ENCODE measurements around the gene DHRS12.

Gene DHRS12

GRCh38 chr13:51747438-51748434, 56.2 kb downstream of the DHRS12 start:
- no peak for DNase-seq

- DNase-seq = no peak
These were observed 57.2 kb downstream of the DHRS12 start for GRCh38 chr13:51746802-51747201.

DNA sequence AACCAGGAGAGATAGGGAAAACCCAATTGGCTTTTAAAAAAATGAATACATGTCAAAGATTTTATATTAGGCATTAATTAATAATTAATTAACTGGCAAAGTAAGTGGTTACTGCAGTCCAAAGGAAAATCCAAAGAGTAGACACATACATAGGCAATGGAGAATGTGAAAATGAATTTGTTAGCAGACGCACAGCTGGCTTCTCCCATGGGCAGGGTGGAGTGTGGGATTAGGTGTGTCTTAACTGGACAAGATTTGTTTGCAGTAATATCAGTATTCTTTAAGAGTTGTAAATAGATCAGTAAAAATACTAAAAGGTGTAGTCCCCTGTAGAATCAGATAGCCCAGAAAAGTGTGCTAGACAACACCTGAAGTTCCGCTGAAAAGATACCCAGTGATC, 58.7 kb downstream of the DHRS12 start:
- no peak for DNase-seq

GRCh38 chr13:51742611-51743010, 61.4 kb downstream of the DHRS12 start:
- no peak for DNase-seq

GRCh38 chr13:51742031-51742430, 61.9 kb downstream of the DHRS12 start:
- no peak for DNase-seq

DNA sequence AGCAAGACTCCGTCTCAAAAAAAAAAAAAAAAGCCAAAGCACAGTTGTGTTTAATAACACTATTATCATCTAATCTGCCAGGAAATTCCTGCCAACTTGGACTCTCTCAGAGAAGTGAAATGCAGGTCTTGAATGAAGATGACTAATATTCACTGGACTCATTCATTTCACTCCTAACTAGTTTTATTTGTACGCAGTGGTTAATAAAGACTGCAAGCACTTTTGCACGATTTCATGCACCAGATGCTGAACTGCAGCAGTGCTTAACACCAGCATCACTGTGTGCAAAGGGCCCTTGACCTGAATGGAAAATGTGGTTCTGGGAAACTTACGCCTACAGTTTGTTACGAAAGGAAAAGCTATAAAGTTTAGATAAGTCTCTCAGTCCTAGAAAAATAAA, 63.3 kb downstream of the DHRS12 start:
- no peak for DNase-seq

GRCh38 chr13:51739027-51739764, 64.8 kb downstream of the DHRS12 start:
- no peak for DNase-seq

DNA sequence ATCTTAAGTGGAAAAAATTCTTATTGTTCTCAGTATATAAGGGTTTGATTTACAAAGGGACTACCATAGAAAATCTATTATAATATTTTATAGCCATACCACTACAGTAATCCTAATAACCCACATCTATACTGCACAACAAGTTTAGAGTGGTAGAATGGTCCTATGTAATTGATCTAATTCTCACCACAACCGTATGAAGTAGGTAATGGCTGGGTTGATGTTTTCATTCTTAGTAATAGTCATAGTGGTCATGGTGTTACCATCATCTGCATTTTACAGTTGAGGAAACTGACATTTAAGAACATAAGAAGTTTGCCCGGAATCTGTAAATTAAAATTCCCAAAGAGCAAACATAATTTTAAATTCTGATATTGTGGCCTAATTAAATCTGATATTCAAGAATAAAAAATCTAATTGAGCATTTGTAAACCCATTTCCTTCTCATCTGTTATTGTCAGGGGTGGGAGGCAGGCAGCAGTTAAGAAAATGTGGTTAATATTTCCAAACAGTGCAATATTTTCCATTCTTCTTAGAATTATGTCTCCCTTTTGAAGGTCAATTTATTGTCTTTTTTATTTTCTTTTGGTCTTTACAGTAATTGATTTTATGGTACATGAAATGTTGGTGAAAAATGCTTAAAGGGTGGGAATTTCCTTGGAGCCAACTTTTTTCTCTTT, 65.6 kb downstream of the DHRS12 start:
- no peak for DNase-seq

GRCh38 chr13:51737609-51738008, 66.4 kb downstream of the DHRS12 start:
- no peak for DNase-seq

- DNase-seq = no peak
These were observed 69.2 kb downstream of the DHRS12 start for GRCh38 chr13:51734786-51735185.

GRCh38 chr13:51733374-51734298, 70.3 kb downstream of the DHRS12 start:
- DNase-seq = no peak

DNA sequence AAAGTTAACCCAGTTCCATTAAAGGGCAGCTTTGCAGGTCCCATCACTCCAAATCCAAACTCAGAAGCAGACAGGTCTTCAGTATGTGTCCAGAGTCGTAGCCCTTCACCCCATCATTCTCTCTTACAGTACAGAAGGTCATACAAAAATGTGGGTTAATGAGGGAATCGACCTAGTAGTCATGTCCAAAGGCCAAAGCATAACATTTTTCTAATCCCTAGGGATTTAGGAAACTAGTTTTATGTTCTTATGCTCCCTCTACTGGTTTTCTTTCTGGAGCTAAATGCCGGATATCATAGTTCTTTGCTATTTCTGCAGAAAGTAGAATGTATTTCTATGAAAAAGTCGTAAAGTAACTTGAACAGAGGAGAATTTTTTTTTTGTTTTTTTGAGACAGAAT, 72.2 kb downstream of the DHRS12 start:
- DNase-seq = no peak

DNA sequence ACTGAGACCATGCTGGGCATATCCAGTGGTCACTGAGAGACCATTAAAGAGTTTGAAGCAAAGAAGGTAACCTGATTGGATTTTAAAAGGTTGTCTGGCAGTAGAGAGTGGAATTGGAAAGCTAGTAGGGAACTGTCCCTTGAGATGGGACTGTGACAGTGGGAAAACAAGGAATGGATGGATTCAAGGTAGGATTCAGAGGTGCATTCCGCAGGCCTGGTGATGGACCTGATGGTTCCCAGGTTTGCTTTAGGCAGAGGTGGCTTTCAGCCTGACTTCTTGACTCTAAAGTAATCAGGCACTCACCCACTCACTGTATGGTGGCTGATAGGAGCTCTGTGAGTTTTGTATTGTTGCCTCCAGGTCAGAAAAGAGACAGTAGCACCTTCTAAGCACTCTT, 73.0 kb downstream of the DHRS12 start:
- DNase-seq = no peak

DNA sequence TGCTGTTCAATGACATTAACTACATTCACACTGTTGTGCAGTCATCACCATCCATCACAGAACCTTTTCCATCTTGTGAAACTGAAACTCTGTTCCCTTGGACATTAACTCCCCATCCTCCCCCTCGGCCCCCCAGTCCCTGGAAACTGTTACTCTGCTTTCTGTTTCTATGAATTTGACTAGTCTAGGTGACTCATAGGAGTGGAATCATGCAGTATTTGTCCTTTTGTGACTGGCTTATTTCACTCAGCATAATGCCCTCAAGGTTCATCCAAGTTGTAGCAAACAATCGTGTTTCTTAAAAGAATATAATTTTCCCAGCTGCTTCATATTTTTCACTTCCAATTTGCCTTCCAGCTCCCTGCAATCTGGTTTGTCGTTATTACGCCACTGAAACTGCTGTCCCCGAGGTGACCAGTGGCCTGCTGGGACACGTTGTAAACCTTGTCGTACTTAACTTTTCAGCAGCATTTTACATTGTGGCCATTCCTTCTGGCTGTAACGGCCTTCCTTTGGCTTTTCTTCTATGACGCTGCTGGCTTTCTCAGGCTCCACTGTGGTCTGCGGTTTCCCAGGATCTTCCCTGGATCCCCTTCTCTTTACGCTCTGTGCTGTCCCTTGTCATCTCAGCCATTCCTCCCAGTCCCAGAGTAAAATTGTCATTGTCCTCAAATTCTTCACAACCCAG, 74.0 kb downstream of the DHRS12 start:
- DNase-seq = peak; percentile 14 to 44

- no peak for DNase-seq
These were observed 75.0 kb downstream of the DHRS12 start for GRCh38 chr13:51728972-51729371.

DNA sequence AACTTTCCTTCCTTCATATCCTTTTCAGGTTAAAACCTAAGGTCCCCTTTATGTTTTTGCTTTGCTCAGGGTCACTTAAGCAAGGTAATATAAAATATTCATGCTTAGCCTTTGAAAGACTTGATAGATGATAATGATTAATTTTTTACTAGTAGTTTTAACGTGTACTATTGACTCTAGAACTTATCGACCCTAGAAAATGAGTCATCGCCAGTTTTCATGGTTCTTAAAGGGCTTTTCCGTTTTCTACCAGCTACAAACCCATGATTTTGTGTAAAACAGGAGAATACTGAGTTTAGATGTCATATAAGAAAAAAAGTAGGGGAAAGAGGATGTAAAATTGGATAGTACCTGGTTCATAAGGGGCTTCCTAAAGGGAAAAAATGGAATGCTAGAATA, 75.7 kb downstream of the DHRS12 start:
- no peak for DNase-seq

GRCh38 chr13:51727634-51728274, 76.2 kb downstream of the DHRS12 start:
- DNase-seq = no peak

DNA sequence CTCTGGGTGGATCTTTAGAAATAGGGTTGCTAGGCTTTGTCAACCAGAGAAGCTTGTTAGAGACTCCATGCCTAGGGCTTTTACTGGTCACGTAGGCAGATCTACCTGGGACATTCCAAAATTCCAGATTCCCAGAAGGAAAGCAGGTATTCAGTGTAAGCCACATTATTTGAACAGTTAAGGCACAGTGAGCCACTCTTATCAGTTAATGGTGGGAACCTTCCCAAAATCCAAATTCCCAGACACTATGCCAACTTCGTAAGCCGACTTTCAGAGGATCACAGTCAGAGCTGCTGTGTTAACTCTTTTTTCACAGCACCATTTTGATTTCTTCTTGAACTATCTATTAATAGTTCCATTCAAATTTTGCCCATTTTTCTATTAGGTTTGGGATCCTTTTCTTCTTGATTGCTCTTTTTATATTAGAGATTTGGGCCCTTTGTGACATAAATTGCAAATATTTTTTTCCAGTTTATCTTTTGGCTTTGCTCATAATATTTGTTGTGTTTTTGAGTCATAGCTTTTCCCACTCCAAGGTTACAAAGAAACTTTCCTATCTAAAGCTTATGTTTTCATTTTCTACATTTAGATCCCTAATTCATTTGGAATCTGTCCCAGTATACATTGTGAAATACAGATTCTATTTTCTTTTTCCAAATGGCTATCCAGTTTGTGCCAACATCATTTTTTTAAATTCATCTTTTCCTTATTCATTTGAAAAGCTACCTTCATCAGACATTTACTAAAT, 77.3 kb downstream of the DHRS12 start:
- no peak for DNase-seq

- no peak for DNase-seq
These were observed 79.2 kb downstream of the DHRS12 start for GRCh38 chr13:51724721-51725120.

- no peak for DNase-seq
These were observed 80.4 kb downstream of the DHRS12 start for GRCh38 chr13:51723529-51723928.

Data from stimulated activated CD4-positive, alpha-beta T cell treated with anti-CD3 and anti-CD28 coated beads, Interleukin-4, amount 100 ng/mL, for 4 hours (primary cell).